8988T (cell line): ENCODE data around the gene C11orf97.
A peak's percentile ranks its signal among the peaks of the same experiment; 100 is the strongest.
"Not testable (repeated sequence)": the region's sequence is repeated elsewhere in the genome, so short reads cannot be mapped to it uniquely, and the experiment has no call there.

Experiments
- DNase-seq: peaks from one replicate; pipeline ENCODE4 v3.0.0; 2011

C11orf97 gene

GRCh38 chr11:94511932-94512781, at the start of gene C11orf97:
C11orf97 (plus strand) TSS chr11:94512461; CDS start chr11:94512529, 68 bp downstream.
- peak; percentile 55 for DNase-seq

GRCh38 chr11:94469416-94469815, 42.8 kb upstream of the C11orf97 start:
- no peak for DNase-seq

GRCh38 chr11:94472916-94473799, 39.1 kb upstream of the C11orf97 start:
- no peak for DNase-seq

- no peak for DNase-seq
Observed at GRCh38 chr11:94477624-94478023, 34.6 kb upstream of the C11orf97 start.

- no peak for DNase-seq
Observed at GRCh38 chr11:94481342-94481741, 30.9 kb upstream of the C11orf97 start.

GRCh38 chr11:94486068-94486467, 26.2 kb upstream of the C11orf97 start:
- no peak for DNase-seq

GRCh38 chr11:94493281-94494125, 18.8 kb upstream of the C11orf97 start, which contains the start of the genes ANKRD49 and MRE11:
ANKRD49 (plus strand) TSS chr11:94493984; CDS start chr11:94496694, 2,710 bp downstream.
MRE11 (minus strand) TSS chr11:94493844; CDS start chr11:94492801, 1,043 bp downstream.
- DNase-seq, result peak; percentile 49

- DNase-seq, result no peak
Observed at GRCh38 chr11:94494126-94494680, 18.1 kb upstream of the C11orf97 start.

- DNase-seq, result no peak
Observed at GRCh38 chr11:94500181-94500580, 12.1 kb upstream of the C11orf97 start.

- DNase-seq, result no peak
Observed at GRCh38 chr11:94501522-94501921, 10.7 kb upstream of the C11orf97 start.

- DNase-seq, result no peak
Observed at GRCh38 chr11:94504689-94505293, 7.5 kb upstream of the C11orf97 start.

- not testable (repeated sequence) for DNase-seq
Observed at GRCh38 chr11:94506513-94506912, 5.7 kb upstream of the C11orf97 start.

- no peak for DNase-seq
Observed at GRCh38 chr11:94507485-94507884, 4.8 kb upstream of the C11orf97 start.

GRCh38 chr11:94513091-94513490, 830 bp downstream of the C11orf97 start:
- DNase-seq, result no peak

GRCh38 chr11:94515398-94515797, 3.1 kb downstream of the C11orf97 start:
- DNase-seq, result no peak

- no peak for DNase-seq
Observed at GRCh38 chr11:94516725-94517124, 4.5 kb downstream of the C11orf97 start.

- no peak for DNase-seq
Observed at GRCh38 chr11:94518300-94518699, 6.0 kb downstream of the C11orf97 start.

- DNase-seq, result no peak
Observed at GRCh38 chr11:94519478-94520084, 7.3 kb downstream of the C11orf97 start.

- DNase-seq, result no peak
Observed at GRCh38 chr11:94521684-94522083, 9.4 kb downstream of the C11orf97 start.

- DNase-seq, result no peak
Observed at GRCh38 chr11:94524341-94524740, 12.1 kb downstream of the C11orf97 start.
